NCI-H524 (cell line): ENCODE measurements around the gene GPC2.
"Not testable (repeated sequence)": the region's sequence is repeated elsewhere in the genome, so short reads cannot be mapped to it uniquely, and the experiment has no call there.

Experiments
- DNase-seq, 2 experiments: peaks; one replicate each; lab custom pipeline; 2025; lab: John Stamatoyannopoulos, UW

GPC2 gene

GRCh38 chr7:100177045-100178001 lies at the start of gene GPC2, which contains the start of gene STAG3:
Gene GPC2, minus strand, starts transcription at chr7:100177381. Its CDS starts 182 bp downstream, at chr7:100177199.
Gene STAG3, plus strand, starts transcription at chr7:100177918. Its CDS starts 2,639 bp downstream, at chr7:100180557.
- peak; percentile 87 to 92 for DNase-seq

- not testable (repeated sequence) for DNase-seq
Measured at GRCh38 chr7:100224891-100225290, 47.7 kb upstream of the GPC2 start.

- DNase-seq = not testable (repeated sequence)
Measured at GRCh38 chr7:100223376-100223927, 46.3 kb upstream of the GPC2 start.

- DNase-seq = no peak
Measured at GRCh38 chr7:100222445-100223132, 45.4 kb upstream of the GPC2 start.

- DNase-seq = no peak
Measured at GRCh38 chr7:100221767-100222444, 44.7 kb upstream of the GPC2 start.

- no peak for DNase-seq
Measured at GRCh38 chr7:100221231-100221718, 44.1 kb upstream of the GPC2 start.

GRCh38 chr7:100220586-100221230 lies 43.5 kb upstream of the GPC2 start:
- DNase-seq = peak in 1 of 2 experiments; percentile 17

- not testable (repeated sequence) for DNase-seq
Measured at GRCh38 chr7:100219801-100220585, 42.8 kb upstream of the GPC2 start, which contains the start of gene PVRIG. Gene PVRIG, plus strand, starts transcription at chr7:100219949. Its CDS starts 22 bp downstream, at chr7:100219971.

- no peak for DNase-seq
Measured at GRCh38 chr7:100219271-100219737, 42.1 kb upstream of the GPC2 start.

GRCh38 chr7:100217934-100218333 lies 40.8 kb upstream of the GPC2 start:
- peak; percentile 9 to 48 for DNase-seq

- no peak for DNase-seq
Measured at GRCh38 chr7:100215895-100216294, 38.7 kb upstream of the GPC2 start.

GRCh38 chr7:100214356-100214755 lies 37.2 kb upstream of the GPC2 start:
- not testable (repeated sequence) for DNase-seq

GRCh38 chr7:100213672-100214071 lies 36.5 kb upstream of the GPC2 start:
- no peak for DNase-seq

- DNase-seq = no peak
Measured at GRCh38 chr7:100212631-100213286, 35.6 kb upstream of the GPC2 start.

- DNase-seq = no peak
Measured at GRCh38 chr7:100211342-100211780, 34.2 kb upstream of the GPC2 start.

- DNase-seq = no peak
Measured at GRCh38 chr7:100210805-100211204, 33.6 kb upstream of the GPC2 start.

- no peak for DNase-seq
Measured at GRCh38 chr7:100209493-100209892, 32.3 kb upstream of the GPC2 start.

GRCh38 chr7:100208911-100209408 lies 31.8 kb upstream of the GPC2 start:
- no peak for DNase-seq

- no peak for DNase-seq
Measured at GRCh38 chr7:100204454-100204853, 27.3 kb upstream of the GPC2 start.
